GM23338 (cell line): ENCODE data around the gene EXOC2. TPM values are rescaled to one million over a fixed set of nuclear protein-coding genes. Genes with fewer than 3 reads are reported as not detected.

Experiments used
- ATAC-seq: fragments of 200-7000 bp; cut with Tn5 transposase; 3 replicates; pipeline ENCODE4 v1.9.1; 2020
- DNase-seq: peaks from one replicate; pipeline ENCODE4 v3.0.0-alpha.2; 2015; ENCODE audit warnings: low spot score
- H2AFZ ChIP-seq: fragments of 200-600 bp; sonication (generic); 2 replicates; pipeline ENCODE4 v1.8.0; 2016; ENCODE audit warnings: antibody characterized with exemption, mild to moderate bottlenecking, moderate library complexity
- H3F3A ChIP-seq: fragments of 200-600 bp; sonication (generic); replicated peaks from 2 replicates; pipeline ENCODE4 v1.8.0; 2017; ENCODE audit warnings: antibody characterized with exemption, mixed run types, low read depth
- H3K27ac ChIP-seq: fragments of 200-600 bp; sonication (generic); 2 replicates; pipeline ENCODE4 v1.6.1; 2016; ENCODE audit warnings: low read depth
- H3K27me3 ChIP-seq: fragments of 200-600 bp; sonication (generic); 2 replicates; pipeline ENCODE4 v1.8.0; 2016; ENCODE audit warnings: mild to moderate bottlenecking, mixed run types, moderate library complexity; ENCODE audit not compliant: insufficient read depth
- H3K36me3 ChIP-seq: fragments of 200-600 bp; sonication (generic); 2 replicates; pipeline ENCODE4 v1.8.0; 2016; ENCODE audit warnings: mild to moderate bottlenecking; ENCODE audit not compliant: insufficient read depth
- H3K4me1 ChIP-seq: fragments of 200-600 bp; sonication (generic); 2 replicates; pipeline ENCODE4 v1.8.0; 2016; ENCODE audit warnings: mild to moderate bottlenecking, moderate library complexity; ENCODE audit not compliant: insufficient read depth
- H3K4me2 ChIP-seq: fragments of 200-600 bp; sonication (generic); 2 replicates; pipeline ENCODE4 v1.7.1; 2017; ENCODE audit warnings: mixed run types
- H3K4me3 ChIP-seq: fragments of 200-600 bp; sonication (generic); 2 replicates; pipeline ENCODE4 v1.6.1; 2016; ENCODE audit warnings: mixed run types
- H3K79me2 ChIP-seq: fragments of 200-600 bp; sonication (generic); replicated peaks from 2 replicates; pipeline ENCODE4 v1.8.0; 2017; ENCODE audit warnings: mild to moderate bottlenecking; ENCODE audit not compliant: insufficient read depth
- H3K9me2 ChIP-seq: fragments of 200-600 bp; sonication (generic); 2 replicates; pipeline ENCODE4 v1.8.0; 2017; ENCODE audit not compliant: insufficient read depth
- H4K20me1 ChIP-seq: fragments of 200-600 bp; sonication (generic); replicated peaks from 2 replicates; pipeline ENCODE4 v1.8.0; 2017; ENCODE audit warnings: mild to moderate bottlenecking; ENCODE audit not compliant: insufficient read depth
- H3K27ac Mint-ChIP-seq: 2 replicates; pipeline ENCODE4 v1.8.0; 2020; ENCODE audit warnings: inconsistent platforms, mild to moderate bottlenecking, moderate library complexity, mixed read lengths
- H3K27me3 Mint-ChIP-seq: 3 replicates; pipeline ENCODE4 v1.8.0; 2022; ENCODE audit warnings: low read depth, mild to moderate bottlenecking, moderate library complexity, mixed read lengths, inconsistent platforms; ENCODE audit not compliant: insufficient read depth, poor library complexity
- H3K36me3 Mint-ChIP-seq: 3 replicates; pipeline ENCODE4 v1.8.0; 2021; ENCODE audit warnings: low read depth, mild to moderate bottlenecking, inconsistent platforms, moderate library complexity, mixed read lengths
- H3K4me1 Mint-ChIP-seq: 3 replicates; pipeline ENCODE4 v1.8.0; 2020; ENCODE audit warnings: mild to moderate bottlenecking, inconsistent platforms, mixed read lengths
- H3K4me3 Mint-ChIP-seq: 3 replicates; pipeline ENCODE4 v1.8.0; 2021; ENCODE audit warnings: moderate library complexity, mild to moderate bottlenecking, inconsistent platforms, mixed read lengths
- H3K9me3 Mint-ChIP-seq: 3 replicates; pipeline ENCODE4 v1.8.0; 2020; ENCODE audit warnings: moderate library complexity, mild to moderate bottlenecking, inconsistent platforms, mixed read lengths
- EZH2 ChIP-seq: fragments of 200-600 bp; sonication (generic); IDR thresholded peaks from one replicate; pipeline ENCODE4 v1.8.0; 2017; ENCODE audit warnings: antibody characterized with exemption, mild to moderate bottlenecking, low read depth; ENCODE audit not compliant: unreplicated experiment
- EZH2phosphoT487 ChIP-seq: fragments of 200-600 bp; sonication (generic); IDR thresholded peaks from one replicate; pipeline ENCODE4 v1.8.1; 2018; ENCODE audit warnings: antibody characterized with exemption; ENCODE audit not compliant: unreplicated experiment
- NANOG ChIP-seq: IDR thresholded peaks from 2 replicates; pipeline ENCODE4 v1.6.1; 2016; ENCODE audit warnings: antibody characterized with exemption, borderline replicate concordance
- POLR2AphosphoS5 ChIP-seq: IDR thresholded peaks from 2 replicates; pipeline ENCODE4 v1.6.1; 2016; ENCODE audit warnings: antibody characterized with exemption, low read depth
- STAT1 ChIP-seq: IDR thresholded peaks from one replicate; pipeline ENCODE4 v1.6.1; 2016; ENCODE audit warnings: antibody characterized with exemption; ENCODE audit not compliant: unreplicated experiment
- ZNF114 ChIP-seq: fragments of 250-450 bp; sonication (Bioruptor Pico); IDR thresholded peaks from 2 replicates; pipeline ENCODE4 v1.5.0; 2020; ENCODE audit warnings: mild to moderate bottlenecking, moderate library complexity
- ZNF331 ChIP-seq: fragments of 250-450 bp; sonication (Bioruptor Pico); IDR thresholded peaks from 2 replicates; pipeline ENCODE4 v1.5.0; 2020; ENCODE audit warnings: low read depth, mild to moderate bottlenecking, moderate library complexity
- polyA plus RNA-seq: library from polyadenylated mRNA; unstranded; fragments of >200 nt; fragmentation: Nextera tagmentation; extraction: Ambion mirVana; gene quantifications from 2 replicates; pipeline ENCODE4 v1.2.1, GENCODE V29; 2016
- total RNA-seq: library from RNA; depleted of rRNA; stranded (reverse); fragments of >200 nt; shearing (Covaris generic); gene quantifications from 2 replicates; pipeline ENCODE4 v1.2.3, GENCODE V29; 2014
- TF ChIP-seq, protein P1 (sequence below): IDR thresholded peaks from one replicate; pipeline ENCODE4 v1.6.1; 2018; ENCODE audit warnings: antibody characterized with exemption; ENCODE audit not compliant: unreplicated experiment
- TF ChIP-seq, protein P2 (sequence below), 2 experiments: fragments of 200-600 bp in 1 of 2; sonication (generic) in 1 of 2; conservative IDR thresholded peaks; 2 replicates each; pipeline versions ENCODE4 v1.5.1 to v1.6.1; 2016 to 2017; ENCODE audit warnings: antibody characterized with exemption in 2 of 2, low read depth in 2 of 2, mild to moderate bottlenecking in 2 of 2, moderate library complexity in 1 of 2

Gene EXOC2
- total and polyA plus RNA-seq, 2 experiments from 2014 or later, result 28.7 to 93.6 TPM

DNA sequence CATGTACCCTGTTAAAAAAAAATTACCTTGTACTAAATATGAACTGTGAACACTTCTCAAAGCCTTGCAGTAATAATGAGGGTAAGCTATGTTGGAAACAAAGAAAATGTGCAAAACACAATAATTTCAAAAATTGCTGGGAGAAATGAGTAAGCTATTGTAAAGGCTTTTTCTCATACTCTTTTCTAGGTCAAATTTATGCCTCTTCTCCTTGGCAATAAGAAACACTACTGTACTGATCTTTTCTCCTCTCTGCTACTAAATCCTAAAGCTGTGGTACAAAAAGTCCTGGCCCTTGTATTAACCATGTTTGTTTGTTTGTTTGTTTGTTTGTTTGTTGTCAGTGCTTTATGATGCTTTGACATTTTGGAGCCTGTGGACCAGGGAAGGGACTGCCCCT lies 18.5 kb downstream of the EXOC2 start:
- ATAC-seq (no peak), DNase-seq (no peak)
- no peaks in the 10 kb centered on the region for H3K27me3 ChIP-seq
- Mint-ChIP-seq H3K4me3 (no peak overlapping the region; the same call in 2 of the 3 replicates), H3K4me1 (peaks cover 27% of the 10 kb centered on the region), H3K9me3 (peaks cover 17% of the 10 kb centered on the region), H3K36me3 (peaks cover 39% of the 10 kb centered on the region), H3K27ac (peak overlapping the region; percentile 91), H3K27me3 (peaks cover 9% of the 10 kb centered on the region)
- H2AFZ ChIP-seq, result no peak overlapping the region
- H3K4me2 ChIP-seq, result no peak overlapping the region; the same call in 1 of the 2 replicates
- no peaks in the 10 kb centered on the region for H4K20me1 ChIP-seq
- peaks cover 84% of the 10 kb centered on the region for H3K79me2 ChIP-seq
- 0 out of 2 replicates have a peak, but pooled peaks cover 6% of the 10 kb centered on the region for H3K9me2 ChIP-seq
- TF ChIP-seq ZNF114 (CRISPR knock-in tag) (no peak), EZH2phosphoT487 (no peak)
- H3F3A ChIP-seq, result no peaks in the 10 kb centered on the region
- H3K27ac ChIP-seq, result peak overlapping the region; percentile 72; the same call in 1 of the 2 replicates
- peaks cover 38% of the 10 kb centered on the region for H3K4me1 ChIP-seq
- H3K36me3 ChIP-seq, result no peaks in the 10 kb centered on the region
- H3K4me3 ChIP-seq, result no peak overlapping the region

DNA sequence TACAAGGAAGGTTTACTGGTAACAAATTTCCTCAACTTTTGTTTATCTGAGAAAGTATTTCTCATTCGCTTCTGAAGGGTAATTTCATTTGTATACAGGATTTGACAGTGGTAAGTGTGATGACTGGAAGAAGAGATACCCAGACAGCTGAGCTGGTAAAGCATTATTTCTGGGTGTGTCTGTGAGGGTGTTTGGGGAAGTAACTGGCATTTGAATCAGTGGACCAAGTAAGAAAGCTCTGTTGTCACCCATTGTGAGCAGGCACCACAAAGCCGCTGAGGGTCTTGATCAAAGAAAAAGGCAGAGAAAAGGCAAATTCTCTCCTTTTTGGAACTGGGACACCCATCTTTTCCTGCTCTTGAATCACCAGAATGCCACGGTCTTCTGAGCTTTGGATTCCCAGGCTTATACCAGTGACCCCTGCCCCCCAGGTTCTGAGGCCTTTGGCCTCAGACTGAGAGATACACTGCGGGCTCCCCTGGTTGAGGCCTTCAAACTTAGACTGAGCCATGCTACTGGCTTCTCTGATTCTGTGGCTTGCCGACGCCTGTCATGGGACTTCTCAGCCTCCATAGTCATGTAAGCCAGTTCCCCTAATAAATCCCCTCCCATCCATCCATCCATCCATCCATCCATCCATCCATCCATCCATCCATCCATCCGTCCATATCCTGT lies 25.5 kb downstream of the EXOC2 start:
- Histone ChIP-seq H3F3A (no peaks in the 10 kb centered on the region), H3K79me2 (peaks cover 100% of the 10 kb centered on the region), H3K9me2 (0 out of 2 replicates have a peak, but pooled peaks cover 10% of the 10 kb centered on the region), H3K4me2 (no peak overlapping the region), H3K27ac (no peak overlapping the region), H2AFZ (no peak overlapping the region), H4K20me1 (no peaks in the 10 kb centered on the region), H3K27me3 (no peaks in the 10 kb centered on the region), H3K36me3 (no peaks in the 10 kb centered on the region), H3K4me1 (peaks cover 21% of the 10 kb centered on the region), H3K4me3 (no peak overlapping the region)
- Mint-ChIP-seq H3K27ac (no peak overlapping the region), H3K36me3 (peaks cover 53% of the 10 kb centered on the region), H3K4me1 (peaks cover 14% of the 10 kb centered on the region), H3K4me3 (no peak overlapping the region), H3K9me3 (peaks cover 24% of the 10 kb centered on the region), H3K27me3 (peaks cover 8% of the 10 kb centered on the region)
- ATAC-seq (no peak), DNase-seq (no peak)
- TF ChIP-seq STAT1 (no peak), EZH2phosphoT487 (no peak), ZNF331 (CRISPR knock-in tag) (no peak), ZNF114 (CRISPR knock-in tag) (no peak), EZH2 (no peak), NANOG (no peak), POLR2AphosphoS5 (no peak)
- TF ChIP-seq, protein P1, sequence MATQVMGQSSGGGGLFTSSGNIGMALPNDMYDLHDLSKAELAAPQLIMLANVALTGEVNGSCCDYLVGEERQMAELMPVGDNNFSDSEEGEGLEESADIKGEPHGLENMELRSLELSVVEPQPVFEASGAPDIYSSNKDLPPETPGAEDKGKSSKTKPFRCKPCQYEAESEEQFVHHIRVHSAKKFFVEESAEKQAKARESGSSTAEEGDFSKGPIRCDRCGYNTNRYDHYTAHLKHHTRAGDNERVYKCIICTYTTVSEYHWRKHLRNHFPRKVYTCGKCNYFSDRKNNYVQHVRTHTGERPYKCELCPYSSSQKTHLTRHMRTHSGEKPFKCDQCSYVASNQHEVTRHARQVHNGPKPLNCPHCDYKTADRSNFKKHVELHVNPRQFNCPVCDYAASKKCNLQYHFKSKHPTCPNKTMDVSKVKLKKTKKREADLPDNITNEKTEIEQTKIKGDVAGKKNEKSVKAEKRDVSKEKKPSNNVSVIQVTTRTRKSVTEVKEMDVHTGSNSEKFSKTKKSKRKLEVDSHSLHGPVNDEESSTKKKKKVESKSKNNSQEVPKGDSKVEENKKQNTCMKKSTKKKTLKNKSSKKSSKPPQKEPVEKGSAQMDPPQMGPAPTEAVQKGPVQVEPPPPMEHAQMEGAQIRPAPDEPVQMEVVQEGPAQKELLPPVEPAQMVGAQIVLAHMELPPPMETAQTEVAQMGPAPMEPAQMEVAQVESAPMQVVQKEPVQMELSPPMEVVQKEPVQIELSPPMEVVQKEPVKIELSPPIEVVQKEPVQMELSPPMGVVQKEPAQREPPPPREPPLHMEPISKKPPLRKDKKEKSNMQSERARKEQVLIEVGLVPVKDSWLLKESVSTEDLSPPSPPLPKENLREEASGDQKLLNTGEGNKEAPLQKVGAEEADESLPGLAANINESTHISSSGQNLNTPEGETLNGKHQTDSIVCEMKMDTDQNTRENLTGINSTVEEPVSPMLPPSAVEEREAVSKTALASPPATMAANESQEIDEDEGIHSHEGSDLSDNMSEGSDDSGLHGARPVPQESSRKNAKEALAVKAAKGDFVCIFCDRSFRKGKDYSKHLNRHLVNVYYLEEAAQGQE, result no peak
- TF ChIP-seq, protein P2, sequence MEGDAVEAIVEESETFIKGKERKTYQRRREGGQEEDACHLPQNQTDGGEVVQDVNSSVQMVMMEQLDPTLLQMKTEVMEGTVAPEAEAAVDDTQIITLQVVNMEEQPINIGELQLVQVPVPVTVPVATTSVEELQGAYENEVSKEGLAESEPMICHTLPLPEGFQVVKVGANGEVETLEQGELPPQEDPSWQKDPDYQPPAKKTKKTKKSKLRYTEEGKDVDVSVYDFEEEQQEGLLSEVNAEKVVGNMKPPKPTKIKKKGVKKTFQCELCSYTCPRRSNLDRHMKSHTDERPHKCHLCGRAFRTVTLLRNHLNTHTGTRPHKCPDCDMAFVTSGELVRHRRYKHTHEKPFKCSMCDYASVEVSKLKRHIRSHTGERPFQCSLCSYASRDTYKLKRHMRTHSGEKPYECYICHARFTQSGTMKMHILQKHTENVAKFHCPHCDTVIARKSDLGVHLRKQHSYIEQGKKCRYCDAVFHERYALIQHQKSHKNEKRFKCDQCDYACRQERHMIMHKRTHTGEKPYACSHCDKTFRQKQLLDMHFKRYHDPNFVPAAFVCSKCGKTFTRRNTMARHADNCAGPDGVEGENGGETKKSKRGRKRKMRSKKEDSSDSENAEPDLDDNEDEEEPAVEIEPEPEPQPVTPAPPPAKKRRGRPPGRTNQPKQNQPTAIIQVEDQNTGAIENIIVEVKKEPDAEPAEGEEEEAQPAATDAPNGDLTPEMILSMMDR (conservative IDR thresholded peaks at IDR 0.05; ENCODE audit: low read depth in 2 of 2), result no peak
